ENCODE data around the gene ALPK3.
A peak's percentile ranks its signal among the peaks of the same experiment; 100 is the strongest.
"Not testable (repeated sequence)": the region's sequence is repeated elsewhere in the genome, so short reads cannot be mapped to it uniquely, and the experiment has no call there.

ALPK3 gene

GRCh38 chr15:84876269-84876668 is 59.1 kb downstream of the ALPK3 start:
- no peak for DNase-seq

GRCh38 chr15:84877701-84878100 is 60.5 kb downstream of the ALPK3 start:
- not testable (repeated sequence) for DNase-seq

DNA sequence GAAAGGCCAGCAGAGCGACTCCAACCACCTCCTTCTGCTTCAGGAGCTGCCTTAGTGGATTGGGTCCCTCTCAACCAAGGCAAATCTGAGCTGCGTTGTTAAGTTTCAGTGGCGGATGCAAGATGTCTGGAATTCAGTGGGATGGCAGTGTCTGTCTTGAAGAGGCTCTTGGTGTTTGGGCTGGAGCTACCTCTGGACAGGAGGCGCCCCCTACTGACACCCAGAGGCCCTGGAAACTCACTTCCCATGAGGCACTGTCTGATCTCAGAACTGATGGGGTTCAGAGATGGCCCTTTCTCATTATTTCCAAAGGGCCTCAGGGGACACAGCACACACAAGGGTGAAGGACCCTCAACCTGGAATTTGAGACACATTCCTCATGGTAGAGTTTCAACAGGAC is 61.3 kb downstream of the ALPK3 start:
- peak; percentile 25 to 68 (median 30) for DNase-seq

DNA sequence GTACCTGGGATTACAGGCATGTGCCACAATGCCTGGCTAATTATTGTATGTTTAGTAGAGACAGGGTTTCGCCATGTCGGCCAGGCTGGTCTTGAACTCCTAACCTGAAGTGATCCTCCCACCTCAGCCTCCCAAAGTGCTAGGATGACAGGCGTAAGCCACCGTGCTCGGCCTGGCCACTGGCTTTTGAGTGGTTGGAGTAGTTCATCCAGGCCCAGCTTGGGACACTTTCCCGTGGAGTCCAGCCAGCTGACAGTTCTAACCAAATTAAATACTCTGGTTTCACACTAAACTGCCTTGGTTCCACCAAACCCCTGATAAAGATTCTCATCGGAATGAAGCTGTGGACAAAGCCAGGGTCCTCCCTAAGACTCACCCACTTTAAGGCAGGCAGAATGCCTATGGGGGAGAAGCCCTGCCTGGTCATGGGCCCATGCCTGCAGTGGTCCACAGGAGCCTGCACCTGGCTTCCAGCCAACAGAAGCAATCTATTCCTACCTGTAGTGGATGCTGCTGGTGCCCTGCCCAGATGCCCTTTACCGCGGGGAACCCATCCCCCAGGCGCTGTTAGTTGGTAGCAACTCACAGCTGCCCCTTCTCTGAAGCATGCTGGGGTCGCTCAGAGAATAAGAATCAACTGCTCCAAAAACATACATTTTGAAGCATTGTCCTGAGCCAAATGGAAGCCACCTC is 62.1 kb downstream of the ALPK3 start:
- DNase-seq, result no peak

- DNase-seq, result no peak
Measured at GRCh38 chr15:84880007-84880406, 62.9 kb downstream of the ALPK3 start.

DNA sequence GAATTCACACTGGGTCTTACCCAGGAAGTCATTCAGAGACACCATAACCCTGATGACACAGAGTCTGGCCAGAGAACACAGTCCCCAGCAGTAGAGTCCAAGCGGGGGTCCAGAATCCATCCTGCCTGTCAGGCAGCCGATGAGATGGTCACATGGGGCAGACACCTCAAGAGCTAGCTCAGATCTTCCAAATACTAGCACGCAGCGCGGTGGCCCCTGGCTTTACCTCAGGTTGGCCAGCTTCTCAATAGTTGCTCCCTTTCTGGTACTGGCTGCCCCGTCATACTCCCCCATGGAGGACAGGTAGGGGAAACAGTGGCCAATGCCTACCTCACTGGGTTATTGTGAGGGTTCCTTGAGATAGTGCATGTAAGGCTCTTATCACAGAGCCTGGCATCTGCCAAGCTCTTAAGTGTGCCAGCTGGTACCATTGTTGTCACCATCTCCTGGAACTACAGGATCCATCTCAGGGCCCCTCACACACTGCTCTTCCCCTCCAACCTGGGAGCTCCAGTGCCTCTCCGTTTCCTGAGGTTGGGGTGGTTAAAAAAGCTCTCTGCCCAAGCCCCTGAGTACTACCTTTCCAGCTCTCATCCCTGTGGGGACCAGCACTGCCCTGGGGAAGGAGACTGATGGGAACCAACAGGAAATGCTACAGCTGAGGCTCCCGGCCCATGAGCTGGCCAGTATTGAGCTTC is 63.8 kb downstream of the ALPK3 start:
- no peak for DNase-seq

DNA sequence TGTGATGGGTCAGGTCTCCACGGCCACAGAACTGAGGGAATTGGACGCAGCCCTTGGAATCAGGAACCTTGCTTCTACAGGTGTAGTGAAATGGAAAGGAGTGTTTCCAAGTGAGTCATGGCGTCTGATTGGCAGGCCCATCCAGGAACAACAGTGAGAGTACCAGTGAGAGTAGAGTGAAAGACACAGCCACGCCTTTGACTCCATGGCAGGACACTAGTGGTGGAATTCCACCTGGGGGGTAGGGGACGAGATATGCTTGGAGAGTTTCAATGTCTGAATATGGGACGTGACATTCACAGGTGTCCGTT is 64.3 kb downstream of the ALPK3 start:
- no peak for DNase-seq

GRCh38 chr15:84883466-84883865 is 66.3 kb downstream of the ALPK3 start:
- no peak for DNase-seq

DNA sequence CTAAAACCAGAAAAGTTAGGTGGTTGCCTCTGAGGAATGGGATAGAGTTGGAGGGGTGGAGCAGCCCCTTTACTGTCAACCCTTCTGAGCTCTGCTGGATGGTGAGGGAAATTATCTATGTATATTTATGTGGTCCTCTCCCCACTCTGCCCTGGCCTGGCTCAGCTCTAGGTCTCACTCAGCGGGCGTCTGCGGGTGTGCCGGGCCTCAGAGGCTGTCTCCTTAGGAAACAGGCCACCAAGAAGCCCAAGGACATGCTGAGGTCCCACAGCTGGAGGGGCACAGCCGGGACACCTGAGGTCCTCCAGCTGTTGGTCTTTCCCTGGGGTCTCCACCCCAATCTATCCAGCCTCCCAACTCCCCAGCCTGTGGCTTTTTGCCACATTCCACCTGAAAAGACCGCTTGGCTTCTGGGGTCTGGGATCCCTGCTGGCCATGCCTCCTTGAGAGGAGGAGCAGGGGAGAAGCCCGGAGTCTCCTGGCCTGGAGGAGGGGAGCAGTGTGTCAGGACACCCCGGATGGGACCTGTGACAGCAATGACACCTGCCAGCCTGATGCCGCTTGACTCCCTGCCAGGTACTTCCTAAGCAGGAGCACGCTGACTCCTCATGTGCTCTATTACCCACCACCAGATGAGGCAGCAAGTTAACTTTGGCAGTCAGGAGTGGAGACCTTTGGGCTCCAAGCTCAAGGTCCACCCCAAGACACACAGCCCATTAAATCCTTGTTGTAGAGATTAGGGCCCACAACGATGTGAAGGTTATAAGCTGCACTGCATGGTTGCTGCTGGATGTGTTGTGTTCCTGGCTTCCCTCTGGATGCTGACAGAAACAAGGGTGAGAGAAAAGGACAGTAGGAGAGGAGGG is 67.0 kb downstream of the ALPK3 start, which contains the start of gene SLC28A1:
Gene SLC28A1, plus strand, starts transcription at position 747 of the 866 bp plus-strand sequence. CDS start 3,099 bp downstream, outside the sequence.
- no peak for DNase-seq

DNA sequence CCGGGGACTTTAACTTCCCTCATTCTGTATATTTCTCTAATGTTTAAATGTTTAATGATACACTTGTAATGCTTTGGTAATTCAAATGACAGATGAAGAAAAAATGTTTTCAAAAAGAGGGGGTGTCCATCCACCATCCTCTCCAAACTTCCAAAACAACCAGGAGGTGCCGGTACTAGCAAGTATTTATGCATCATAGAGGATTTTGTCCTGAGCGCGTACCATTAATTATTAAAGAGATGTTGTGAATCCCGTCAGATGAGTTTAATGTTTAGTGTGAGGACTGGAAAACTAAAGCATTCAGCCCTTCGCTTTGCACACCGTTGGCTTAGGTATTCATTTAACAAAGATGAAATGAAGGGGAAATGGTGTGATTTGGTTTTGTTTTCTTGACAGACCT is 68.6 kb downstream of the ALPK3 start:
- no peak for DNase-seq

GRCh38 chr15:84886211-84886983 is 69.2 kb downstream of the ALPK3 start:
- no peak for DNase-seq

- DNase-seq, result no peak
Measured at GRCh38 chr15:84886984-84887299, 69.8 kb downstream of the ALPK3 start.

GRCh38 chr15:84887938-84888337 is 70.8 kb downstream of the ALPK3 start:
- no peak for DNase-seq

DNA sequence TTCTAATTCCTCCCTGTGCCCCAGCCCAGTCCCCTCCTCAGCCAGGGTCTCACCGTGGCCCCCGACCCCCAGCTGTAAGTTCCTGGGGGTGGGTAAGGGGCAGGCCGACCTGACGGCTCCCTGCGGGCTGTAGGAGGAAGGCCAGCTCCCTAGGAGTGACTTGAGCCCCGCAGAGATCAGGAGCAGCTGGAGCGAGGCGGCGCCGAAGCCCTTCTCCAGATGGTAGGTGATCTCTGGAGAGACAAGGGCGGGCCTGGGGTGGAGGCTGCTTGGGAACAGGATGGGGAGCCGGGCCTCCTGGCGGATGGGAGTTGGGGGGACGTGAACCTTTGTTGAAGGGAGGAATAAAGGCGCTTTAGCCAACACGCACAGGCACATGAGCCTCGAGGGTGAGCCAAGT is 71.5 kb downstream of the ALPK3 start:
- DNase-seq, result no peak

DNA sequence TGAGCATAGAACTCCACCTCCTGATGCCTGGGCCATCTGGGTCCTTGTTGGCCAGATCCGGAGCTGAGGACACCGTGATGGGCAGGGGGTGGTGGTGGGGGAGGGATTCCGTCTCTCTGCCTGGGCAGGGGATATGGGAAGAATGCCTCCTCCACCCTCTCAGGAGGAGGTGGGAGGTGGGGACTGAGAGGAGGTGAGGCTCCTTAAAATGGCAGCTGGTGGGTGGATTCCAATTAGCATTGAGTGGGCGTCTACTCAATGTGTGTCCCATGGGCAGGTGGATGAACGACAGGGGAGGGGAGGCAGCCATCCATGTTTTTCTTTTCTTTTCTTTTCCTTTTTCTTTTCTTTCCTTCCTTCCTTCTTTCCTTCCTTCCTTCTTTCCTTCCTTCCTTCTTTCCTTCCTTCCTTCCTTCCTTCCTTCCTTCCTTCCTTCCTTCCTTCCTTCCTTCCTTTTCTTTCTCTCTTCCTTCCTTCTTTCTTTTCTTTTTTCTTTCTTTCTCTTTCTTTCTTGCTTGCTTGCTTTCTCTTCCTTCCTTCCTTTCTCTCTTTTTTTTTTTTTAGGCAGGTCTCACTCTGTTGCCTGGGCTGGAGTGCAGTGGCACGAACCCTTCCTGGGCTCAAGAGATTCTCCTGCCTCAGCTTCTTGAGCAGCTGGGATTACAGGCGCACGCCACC is 72.3 kb downstream of the ALPK3 start:
- no peak for DNase-seq

- DNase-seq, result no peak
Measured at GRCh38 chr15:84889991-84890669, 73.0 kb downstream of the ALPK3 start.

GRCh38 chr15:84890670-84891162 is 73.6 kb downstream of the ALPK3 start:
- no peak for DNase-seq

DNA sequence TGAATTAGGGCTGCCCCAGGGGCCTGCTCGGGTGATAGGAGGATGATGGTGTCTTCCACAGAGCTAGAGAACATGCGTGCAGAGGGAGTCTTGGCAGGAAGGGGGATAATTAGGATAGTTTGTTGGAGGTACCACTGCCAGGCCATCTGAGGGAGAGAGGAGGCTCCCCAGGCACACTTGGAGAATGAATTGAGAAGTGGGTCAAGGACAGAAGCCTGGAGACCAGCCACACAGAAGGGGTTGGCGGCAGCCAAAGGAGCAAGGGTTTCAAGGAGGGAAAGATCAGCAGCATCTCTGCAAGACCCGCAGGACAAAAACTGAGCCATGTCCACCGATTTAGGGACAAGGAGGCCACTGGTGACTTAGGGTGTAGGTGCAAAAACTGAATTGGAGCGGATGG is 74.2 kb downstream of the ALPK3 start:
- no peak for DNase-seq

GRCh38 chr15:84892786-84893307 is 75.7 kb downstream of the ALPK3 start:
- DNase-seq, result no peak

DNA sequence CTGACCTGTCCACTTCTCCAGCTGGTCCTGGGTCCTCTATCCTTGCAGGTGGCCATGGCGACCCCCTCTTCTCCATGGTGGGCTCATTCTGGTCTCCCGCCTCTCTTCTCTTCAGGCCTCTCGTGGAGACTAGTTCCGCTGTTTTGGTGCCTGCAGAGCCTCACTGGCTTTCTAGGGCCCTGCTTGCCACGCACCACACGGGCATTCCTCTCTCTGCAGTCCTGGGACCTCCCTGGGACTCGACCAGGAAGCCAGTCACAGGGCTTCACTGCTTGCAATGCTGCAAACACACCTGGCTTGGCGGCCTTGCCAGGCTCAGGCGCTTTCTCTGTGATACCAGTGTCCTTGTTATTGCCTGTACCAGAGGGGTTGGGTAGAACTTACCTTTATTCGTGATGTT is 76.5 kb downstream of the ALPK3 start:
- no peak for DNase-seq

DNA sequence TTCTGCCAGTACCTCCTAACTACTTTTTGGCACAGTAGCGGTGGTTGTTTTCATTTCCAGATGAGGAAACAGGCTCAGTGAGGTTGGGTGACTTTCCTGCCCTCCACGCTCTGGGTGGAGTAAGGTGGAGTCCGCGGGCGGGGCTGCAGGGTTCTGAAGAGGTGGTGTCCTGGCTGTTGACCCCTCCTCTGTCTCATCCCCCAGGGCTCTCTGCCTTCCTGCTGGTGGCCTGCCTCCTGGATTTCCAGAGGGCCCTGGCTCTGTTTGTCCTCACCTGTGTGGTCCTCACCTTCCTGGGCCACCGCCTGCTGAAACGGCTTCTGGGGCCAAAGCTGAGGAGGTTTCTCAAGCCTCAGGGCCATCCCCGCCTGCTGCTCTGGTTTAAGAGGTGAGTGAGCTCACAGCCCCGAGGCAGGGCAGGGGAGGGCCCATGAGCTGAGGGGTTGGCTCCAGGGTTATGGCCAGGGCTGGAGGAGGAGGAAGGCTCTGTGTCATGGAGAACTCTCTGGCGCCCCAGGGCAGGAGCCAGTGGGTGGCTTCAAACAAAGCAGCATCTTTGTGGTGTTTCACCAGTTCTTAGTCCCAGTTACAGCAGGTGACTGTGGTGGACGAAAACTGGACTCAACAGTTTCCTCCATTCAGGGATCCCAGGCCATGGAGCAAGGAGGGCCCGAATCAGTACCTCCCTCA is 77.7 kb downstream of the ALPK3 start:
- no peak for DNase-seq

All from NCI-H1417 (cell line).